Skeletal muscle tissue (tissue), 4 donors: ENCODE measurements around the gene ZNF888. TPM values are rescaled to one million over a fixed set of nuclear protein-coding genes. Genes with fewer than 3 reads are reported as not detected.
A peak's percentile ranks its signal among the peaks of the same experiment; 100 is the strongest.
"Not testable (repeated sequence)": the region's sequence is repeated elsewhere in the genome, so short reads cannot be mapped to it uniquely, and the experiment has no call there.

Experiments used
- H3K27ac ChIP-seq: one replicate; pipeline ENCODE4 v1.7.0; 2013; ENCODE audit warnings: mild to moderate bottlenecking, low read depth, low read length, inconsistent platforms
- H3K27me3 ChIP-seq, 3 donors: one replicate each; pipeline ENCODE4 v1.7.0; 2013; ENCODE audit warnings: low read length in 3 of 3; ENCODE audit not compliant: control insufficient read depth in 3 of 3, insufficient read depth in 3 of 3
- H3K36me3 ChIP-seq, 3 donors: one replicate each; pipeline ENCODE4 v1.7.0; 2013; ENCODE audit warnings: low read length in 3 of 3; ENCODE audit not compliant: control insufficient read depth in 3 of 3, insufficient read depth in 3 of 3
- H3K4me1 ChIP-seq, 3 donors: one replicate each; pipeline ENCODE4 v1.7.0; 2013; ENCODE audit warnings: low read length in 3 of 3, mild to moderate bottlenecking in 3 of 3; ENCODE audit not compliant: control insufficient read depth in 3 of 3, insufficient read depth in 3 of 3
- H3K4me3 ChIP-seq, 3 donors: one replicate each; pipeline ENCODE4 v1.7.0; 2013; ENCODE audit warnings: low read length in 3 of 3
- H3K9ac ChIP-seq, 3 donors: one replicate each; pipeline ENCODE4 v1.7.0; 2013; ENCODE audit warnings: low read length in 3 of 3, mild to moderate bottlenecking in 3 of 3, moderate library complexity in 2 of 3, low read depth in 1 of 3
- H3K9me3 ChIP-seq, 3 donors: one replicate each; pipeline ENCODE4 v1.7.0; 2013; ENCODE audit warnings: low read length in 3 of 3; ENCODE audit not compliant: control insufficient read depth in 3 of 3
- total RNA-seq: library from RNA; depleted of rRNA; stranded (reverse); fragments of >200 nt; gene quantifications from one replicate; pipeline ENCODE4 v1.2.3, GENCODE V29; 2014
- donor health status: Osteomylitis.

ZNF888 gene
- total RNA-seq, 1 donor from 2014 or later = 2.1 TPM

- peak overlapping the region in 1 of 3 donors; percentile 76 for H3K9ac ChIP-seq
- H3K36me3 ChIP-seq, H3K27me3 ChIP-seq, H3K4me1 ChIP-seq, H3K27ac ChIP-seq, H3K9me3 ChIP-seq: not testable (repeated sequence)
- peak overlapping the region; percentile 70 to 90 (median 79) for H3K4me3 ChIP-seq
These were observed 18.3 kb upstream of the ZNF888 start for GRCh38 chr19:52941523-52941922.

- H3K4me3 ChIP-seq = not testable (repeated sequence)
These were observed 17.7 kb upstream of the ZNF888 start for GRCh38 chr19:52940905-52941304.

GRCh38 chr19:52938761-52939160 is 15.5 kb upstream of the ZNF888 start:
- H3K27ac ChIP-seq = no peak overlapping the region
- H3K36me3 ChIP-seq = no peaks in the 10 kb centered on the region
- H3K9ac ChIP-seq = no peak overlapping the region
- H3K4me3 ChIP-seq = no peak overlapping the region
- no peaks in the 10 kb centered on the region for H3K9me3 ChIP-seq
- H3K4me1 ChIP-seq = peaks cover 0 to 3% (median 2%) of the 10 kb centered on the region in 3 donors
- H3K27me3 ChIP-seq = no peaks in the 10 kb centered on the region

More at GRCh38 chr19:52940905-52941304, 17.7 kb upstream of the ZNF888 start:
- not testable (repeated sequence) for H3K36me3 ChIP-seq, H3K4me1 ChIP-seq, H3K27me3 ChIP-seq, H3K27ac ChIP-seq, H3K9ac ChIP-seq, H3K9me3 ChIP-seq

GRCh38 chr19:52936954-52937325 is 13.7 kb upstream of the ZNF888 start:
- H3K4me1 ChIP-seq = no peaks in the 10 kb centered on the region
- no peak overlapping the region for H3K27ac ChIP-seq
- H3K4me3 ChIP-seq = no peak overlapping the region
- H3K9me3 ChIP-seq = peaks cover 0 to 2% (median 0%) of the 10 kb centered on the region in 3 donors
- no peak overlapping the region for H3K9ac ChIP-seq
- H3K36me3 ChIP-seq = no peaks in the 10 kb centered on the region
- H3K27me3 ChIP-seq = no peaks in the 10 kb centered on the region

- Histone ChIP-seq H3K4me3 (no peak overlapping the region), H3K27ac (no peak overlapping the region), H3K4me1 (no peaks in the 10 kb centered on the region), H3K36me3 (no peaks in the 10 kb centered on the region), H3K9me3 (peaks cover 0 to 2% (median 0%) of the 10 kb centered on the region in 3 donors), H3K9ac (no peak overlapping the region), H3K27me3 (no peaks in the 10 kb centered on the region)
These were observed 13.1 kb upstream of the ZNF888 start for GRCh38 chr19:52936151-52936953.

GRCh38 chr19:52935434-52935833 is 12.2 kb upstream of the ZNF888 start:
- no peaks in the 10 kb centered on the region for H3K27me3 ChIP-seq
- H3K9me3 ChIP-seq = peaks cover 0 to 2% (median 0%) of the 10 kb centered on the region in 3 donors
- no peak overlapping the region for H3K4me3 ChIP-seq
- H3K36me3 ChIP-seq = no peaks in the 10 kb centered on the region
- H3K4me1 ChIP-seq = no peaks in the 10 kb centered on the region
- no peak overlapping the region for H3K9ac ChIP-seq
- H3K27ac ChIP-seq = no peak overlapping the region

GRCh38 chr19:52924641-52925040 is 1.4 kb upstream of the ZNF888 start:
- H3K9ac ChIP-seq, H3K27ac ChIP-seq, H3K36me3 ChIP-seq, H3K27me3 ChIP-seq, H3K9me3 ChIP-seq, H3K4me3 ChIP-seq: not testable (repeated sequence)
- H3K4me1 ChIP-seq = peaks cover 8 to 13% (median 11%) of the 10 kb centered on the region in 3 donors

- H3K27ac ChIP-seq = peak overlapping the region; percentile 44
- no peaks in the 10 kb centered on the region for H3K9me3 ChIP-seq
- H3K4me1 ChIP-seq = peaks cover 8 to 13% (median 11%) of the 10 kb centered on the region in 3 donors
- H3K4me3 ChIP-seq = peak overlapping the region; percentile 62 to 97 (median 77)
- H3K27me3 ChIP-seq = no peaks in the 10 kb centered on the region
- H3K9ac ChIP-seq = peak overlapping the region in 2 of 3 donors; percentile 16 to 43
- peaks cover 0 to 3% (median 0%) of the 10 kb centered on the region in 3 donors for H3K36me3 ChIP-seq
These were observed 758 bp upstream of the ZNF888 start for GRCh38 chr19:52923778-52924593.

GRCh38 chr19:52917531-52917930 is 5.7 kb downstream of the ZNF888 start:
- Histone ChIP-seq H3K4me1 (peaks cover 0 to 4% (median 4%) of the 10 kb centered on the region in 3 donors), H3K4me3 (no peak overlapping the region), H3K36me3 (peaks cover 0 to 2% (median 0%) of the 10 kb centered on the region in 3 donors), H3K27ac (no peak overlapping the region), H3K27me3 (peaks cover 0 to 4% (median 0%) of the 10 kb centered on the region in 3 donors), H3K9me3 (no peaks in the 10 kb centered on the region), H3K9ac (no peak overlapping the region)

- Histone ChIP-seq H3K9ac (no peak overlapping the region), H3K4me1 (no peaks in the 10 kb centered on the region), H3K9me3 (no peaks in the 10 kb centered on the region), H3K27ac (no peak overlapping the region), H3K4me3 (no peak overlapping the region), H3K36me3 (peaks cover 0 to 9% (median 3%) of the 10 kb centered on the region in 3 donors), H3K27me3 (no peaks in the 10 kb centered on the region)
These were observed 12.6 kb downstream of the ZNF888 start for GRCh38 chr19:52910648-52911047.
